H9 (cell line): ENCODE data around the gene C10orf62. TPM values are rescaled to one million over a fixed set of nuclear protein-coding genes. Genes with fewer than 3 reads are reported as not detected.

Experiments used
- DNase-seq: peaks from one replicate; pipeline ENCODE4 v3.0.0-alpha.2; 2017
- H2AFZ ChIP-seq: one replicate; pipeline ENCODE4 v1.6.1; 2013; ENCODE audit warnings: mild to moderate bottlenecking, low read length, control low read depth, moderate library complexity
- H2AK5ac ChIP-seq: 2 replicates; pipeline ENCODE4 v1.6.1; 2013; ENCODE audit warnings: low read length, control low read depth, mixed read lengths; ENCODE audit not compliant: insufficient read length
- H2BK120ac ChIP-seq: one replicate; pipeline ENCODE4 v1.6.1; 2013; ENCODE audit warnings: low read depth, mild to moderate bottlenecking, low read length, control low read depth, inconsistent platforms; ENCODE audit not compliant: poor library complexity, severe bottlenecking
- H2BK12ac ChIP-seq: 2 replicates; pipeline ENCODE4 v1.6.1; 2013; ENCODE audit warnings: low read length, control low read depth, mixed read lengths, low read depth; ENCODE audit not compliant: insufficient read length
- H2BK15ac ChIP-seq: 2 replicates; pipeline ENCODE4 v1.6.1; 2013; ENCODE audit warnings: low read depth, low read length, control low read depth
- H2BK20ac ChIP-seq: one replicate; pipeline ENCODE4 v1.6.1; 2013; ENCODE audit warnings: low read depth, mild to moderate bottlenecking, low read length, control low read depth, inconsistent platforms; ENCODE audit not compliant: poor library complexity, severe bottlenecking
- H2BK5ac ChIP-seq: 2 replicates; pipeline ENCODE4 v1.6.1; 2013; ENCODE audit warnings: low read length, control low read depth, mixed read lengths; ENCODE audit not compliant: insufficient read length
- H3K14ac ChIP-seq: 2 replicates; pipeline ENCODE4 v1.6.1; 2013; ENCODE audit warnings: low read length, control low read depth; ENCODE audit not compliant: insufficient read depth
- H3K18ac ChIP-seq: 2 replicates; pipeline ENCODE4 v1.6.1; 2013; ENCODE audit warnings: low read depth, mild to moderate bottlenecking, mixed read lengths, low read length, control low read depth; ENCODE audit not compliant: insufficient read length
- H3K23ac ChIP-seq: 2 replicates; pipeline ENCODE4 v1.6.1; 2013; ENCODE audit warnings: low read length, control low read depth, mixed read lengths, low read depth; ENCODE audit not compliant: insufficient read length
- H3K23me2 ChIP-seq: 2 replicates; pipeline ENCODE4 v1.6.1; 2013; ENCODE audit warnings: low read depth, mild to moderate bottlenecking, mixed read lengths, low read length, control low read depth; ENCODE audit not compliant: insufficient read length, poor library complexity, severe bottlenecking
- H3K27ac ChIP-seq: 2 replicates; pipeline ENCODE4 v1.5.1; 2013; ENCODE audit warnings: low read length, control low read depth, mixed read lengths, low read depth; ENCODE audit not compliant: insufficient read length
- H3K27me3 ChIP-seq: 2 replicates; pipeline ENCODE4 v1.6.1; 2013; ENCODE audit warnings: low read length, control low read depth, inconsistent platforms; ENCODE audit not compliant: insufficient read depth
- H3K4ac ChIP-seq: 2 replicates; pipeline ENCODE4 v1.6.1; 2013; ENCODE audit warnings: low read depth, mild to moderate bottlenecking, control low read depth, inconsistent platforms, low read length, moderate library complexity
- H3K4me1 ChIP-seq: 2 replicates; pipeline ENCODE4 v1.6.1; 2013; ENCODE audit warnings: low read length, control low read depth, inconsistent platforms; ENCODE audit not compliant: insufficient read depth
- H3K4me2 ChIP-seq: 2 replicates; pipeline ENCODE4 v1.6.1; 2013; ENCODE audit warnings: low read length, control low read depth, mixed read lengths; ENCODE audit not compliant: insufficient read length, insufficient read depth
- H3K56ac ChIP-seq: 2 replicates; pipeline ENCODE4 v1.6.1; 2013; ENCODE audit warnings: low read depth, mild to moderate bottlenecking, mixed read lengths, low read length, control low read depth; ENCODE audit not compliant: insufficient read length
- H3K79me1 ChIP-seq: 2 replicates; pipeline ENCODE4 v1.6.1; 2013; ENCODE audit warnings: low read depth, mild to moderate bottlenecking, moderate library complexity, low read length, control low read depth, inconsistent platforms; ENCODE audit not compliant: insufficient read depth, poor library complexity, severe bottlenecking
- H3K79me2 ChIP-seq: 2 replicates; pipeline ENCODE4 v1.6.1; 2013; ENCODE audit warnings: low read length, control low read depth, inconsistent platforms; ENCODE audit not compliant: insufficient read depth
- H3K9ac ChIP-seq: 2 replicates; pipeline ENCODE4 v1.6.1; 2013; ENCODE audit warnings: low read length, control low read depth, mixed read lengths; ENCODE audit not compliant: insufficient read length; ENCODE audit errors: extremely low read depth
- H3K9me3 ChIP-seq: one replicate; pipeline ENCODE4 v1.6.1; 2013; ENCODE audit warnings: low read depth, low read length, inconsistent platforms; ENCODE audit not compliant: control insufficient read depth
- H3T11ph ChIP-seq: one replicate; pipeline ENCODE4 v1.6.1; 2013; ENCODE audit warnings: mild to moderate bottlenecking, low read length, control low read depth, inconsistent platforms
- H4K20me1 ChIP-seq: one replicate; pipeline ENCODE4 v1.6.1; 2013; ENCODE audit not compliant: control insufficient read depth, insufficient read length, insufficient read depth
- H4K5ac ChIP-seq: 2 replicates; pipeline ENCODE4 v1.6.1; 2013; ENCODE audit warnings: low read depth, mild to moderate bottlenecking, mixed read lengths, low read length, control low read depth; ENCODE audit not compliant: insufficient read length
- H4K8ac ChIP-seq: replicated peaks from 2 replicates; pipeline ENCODE4 v1.6.1; 2013; ENCODE audit warnings: low read length, control low read depth, mixed read lengths, low read depth; ENCODE audit not compliant: insufficient read length
- H4K91ac ChIP-seq: 2 replicates; pipeline ENCODE4 v1.6.1; 2013; ENCODE audit warnings: low read depth, mild to moderate bottlenecking, moderate library complexity, mixed read lengths, low read length, control low read depth; ENCODE audit not compliant: insufficient read length
- H3K27ac Mint-ChIP-seq, 3 experiments: 2 replicates in 2 of 3; 3 replicates in 1 of 3; pipeline ENCODE4 v1.8.0; 2020 to 2021; ENCODE audit warnings: mixed read lengths in 3 of 3, mild to moderate bottlenecking in 1 of 3, moderate library complexity in 1 of 3
- H3K27me3 Mint-ChIP-seq: 2 replicates; pipeline ENCODE4 v1.8.0; 2021; ENCODE audit warnings: low read depth, mild to moderate bottlenecking, moderate library complexity, mixed read lengths
- H3K36me3 Mint-ChIP-seq, 3 experiments: 2 replicates in 2 of 3; 3 replicates in 1 of 3; pipeline ENCODE4 v1.8.0; 2020 to 2021; ENCODE audit warnings: low read depth in 3 of 3, mixed read lengths in 3 of 3; ENCODE audit not compliant: insufficient read depth in 1 of 3
- H3K4me1 Mint-ChIP-seq, 2 experiments: 2 replicates each; pipeline ENCODE4 v1.8.0; 2020; ENCODE audit warnings: mixed read lengths in 2 of 2
- H3K4me3 Mint-ChIP-seq, 2 experiments: 2 replicates in 1 of 2; 3 replicates in 1 of 2; pipeline ENCODE4 v1.8.0; 2020 to 2021; ENCODE audit warnings: mild to moderate bottlenecking in 2 of 2, mixed read lengths in 2 of 2, moderate library complexity in 1 of 2
- H3K9me3 Mint-ChIP-seq, 2 experiments: 2 replicates in 1 of 2; 3 replicates in 1 of 2; pipeline ENCODE4 v1.8.0; 2020; ENCODE audit warnings: mild to moderate bottlenecking in 2 of 2, mixed read lengths in 2 of 2, moderate library complexity in 1 of 2
- CTCF ChIP-seq: fragments of 200-600 bp; sonication (generic); conservative IDR thresholded peaks from 3 replicates; pipeline ENCODE4 v1.8.0; 2021; ENCODE audit warnings: antibody characterized with exemption, mild to moderate bottlenecking
- WGBS: extraction: QIAGEN DNeasy Blood & Tissue Kit; methylation state at CpG from one replicate; pipeline ENCODE4 v1.1.7; 2013; ENCODE audit warnings: missing lambda C conversion rate, low lambda C conversion rate, mixed read lengths; ENCODE audit not compliant: insufficient read length; ENCODE audit errors: extremely low coverage; 5-methylcytosine and 5-hydroxymethylcytosine counted together
- total RNA-seq: library from RNA; stranded (reverse); gene quantifications from 2 replicates; pipeline ENCODE4 v1.2.1, GENCODE V29; 2021

C10orf62 gene
- total RNA-seq, 1 experiment from 2014 or later, result 0.31 TPM

GRCh38 chr10:97632949-97633884 is 43.7 kb downstream of the C10orf62 start, which contains the start of gene MORN4:
Gene MORN4 (minus strand): TSS chr10:97633500. CDS start chr10:97619653, 13,847 bp downstream.
- H3K56ac ChIP-seq, result no peak within 1 kb of the TSS
- no peak within 1 kb of the TSS for H2BK15ac ChIP-seq
- peak within 1 kb of the TSS; percentile 66 for H3K9ac ChIP-seq
- H2AK5ac ChIP-seq, result no peak within 1 kb of the TSS
- Mint-ChIP-seq H3K9me3 (no peaks in the 10 kb centered on the region; a peak in 1 of 5 replicates), H3K4me3 (peak within 1 kb of the TSS; percentile 98 to 99), H3K27ac (peak within 1 kb of the TSS; percentile 96 to 99 (median 99)), H3K36me3 (peaks cover 0 to 2% (median 2%) of the 10 kb centered on the region in 3 experiments; a peak in 4 of 7 replicates), H3K27me3 (no peaks in the 10 kb centered on the region), H3K4me1 (peaks cover 9 to 13% of the 10 kb centered on the region in 2 experiments)
- peak within 1 kb of the TSS; percentile 8; the same call in 1 of the 2 replicates for H3K14ac ChIP-seq
- H2BK20ac ChIP-seq, result no peak within 1 kb of the TSS
- H2BK5ac ChIP-seq, result no peak within 1 kb of the TSS
- H4K20me1 ChIP-seq, result no peaks in the 10 kb centered on the region
- no peak within 1 kb of the TSS for H2BK120ac ChIP-seq
- H3K79me1 ChIP-seq, result no peaks in the 10 kb centered on the region
- H3K18ac ChIP-seq, result peak within 1 kb of the TSS; percentile 33
- DNase-seq, result peak; percentile 96
- no peak within 1 kb of the TSS for H4K8ac ChIP-seq
- no peak within 1 kb of the TSS for H3K4ac ChIP-seq
- H3K27me3 ChIP-seq, result no peaks in the 10 kb centered on the region
- H4K91ac ChIP-seq, result no peak within 1 kb of the TSS
- no peak within 1 kb of the TSS for H3K23ac ChIP-seq
- no CpG with 5 or more reads among the region's 62 CpGs for WGBS
- H3T11ph ChIP-seq, result no peak within 1 kb of the TSS
- TF ChIP-seq CTCF, result no peak
- 0 out of 2 replicates have a peak, but pooled peaks cover 3% of the 10 kb centered on the region for H3K79me2 ChIP-seq
- H3K23me2 ChIP-seq, result peaks cover 7% of the 10 kb centered on the region
- H3K27ac ChIP-seq, result no peak within 1 kb of the TSS
- H4K5ac ChIP-seq, result no peak within 1 kb of the TSS
- peak within 1 kb of the TSS; percentile 89 for H3K4me2 ChIP-seq
- H2BK12ac ChIP-seq, result no peak within 1 kb of the TSS
- H3K4me1 ChIP-seq, result no peaks in the 10 kb centered on the region
- H3K9me3 ChIP-seq, result no peaks in the 10 kb centered on the region
- peak within 1 kb of the TSS; percentile 3 for H2AFZ ChIP-seq
